HL-60 (cell line): ENCODE results near the gene PTPRF.

Source experiments
- CTCF ChIP-seq: IDR thresholded peaks from one replicate; pipeline ENCODE4 v1.5.1; 2011; ENCODE audit warnings: low read length, control low read depth, inconsistent platforms; ENCODE audit not compliant: insufficient read depth
- GABPA ChIP-seq: IDR thresholded peaks from 2 replicates; pipeline ENCODE4 v1.6.1; 2012; ENCODE audit warnings: low read depth
- POLR2AphosphoS5 ChIP-seq: IDR thresholded peaks from 2 replicates; pipeline ENCODE4 v1.6.1; 2012; ENCODE audit warnings: low read depth
- REST ChIP-seq: IDR thresholded peaks from 2 replicates; pipeline ENCODE4 v1.6.1; 2012; ENCODE audit warnings: low read depth; ENCODE audit not compliant: insufficient replicate concordance
- SPI1 ChIP-seq: IDR thresholded peaks from 2 replicates; pipeline ENCODE4 v1.6.1; 2012; ENCODE audit warnings: low read depth, mild to moderate bottlenecking, borderline replicate concordance

- no peak for TF ChIP-seq CTCF
- no peak for TF ChIP-seq REST
- no peak for TF ChIP-seq GABPA
- no peak for TF ChIP-seq POLR2AphosphoS5
- TF ChIP-seq SPI1: no peak
These were observed 90.7 kb downstream of the PTPRF start for GRCh38 chr1:43621386-43621785.
